Neural progenitor cell (in vitro differentiated cells): ENCODE measurements around the gene MYPOP. TPM values are rescaled to one million over a fixed set of nuclear protein-coding genes. Genes with fewer than 3 reads are reported as not detected.
A peak's percentile ranks its signal among the peaks of the same experiment; 100 is the strongest.

Experiments used
- DNase-seq: peaks from one replicate; pipeline ENCODE4 v3.0.0-alpha.2; 2016; ENCODE audit warnings: low spot score
- H2AFZ ChIP-seq: fragments of 200-600 bp; sonication (generic); replicated peaks from 2 replicates; pipeline ENCODE4 v1.6.1; 2016; ENCODE audit warnings: antibody characterized with exemption
- H3F3A ChIP-seq: fragments of 200-600 bp; sonication (generic); 2 replicates; pipeline ENCODE4 v1.6.1; 2016; ENCODE audit warnings: antibody characterized with exemption, low read depth
- H3K27ac ChIP-seq: fragments of 200-600 bp; sonication (generic); 2 replicates; pipeline ENCODE4 v1.5.1; 2016; ENCODE audit warnings: mild to moderate bottlenecking
- H3K27me3 ChIP-seq: fragments of 200-600 bp; sonication (generic); 2 replicates; pipeline ENCODE4 v1.6.1; 2016; ENCODE audit warnings: mild to moderate bottlenecking, moderate library complexity
- H3K36me3 ChIP-seq: fragments of 200-600 bp; sonication (generic); 2 replicates; pipeline ENCODE4 v1.5.1; 2016
- H3K4me1 ChIP-seq: fragments of 200-600 bp; sonication (generic); 2 replicates; pipeline ENCODE4 v1.6.1; 2016; ENCODE audit warnings: mixed run types
- H3K4me2 ChIP-seq: fragments of 200-600 bp; sonication (generic); 2 replicates; pipeline ENCODE4 v1.6.1; 2016
- H3K4me3 ChIP-seq: fragments of 200-600 bp; sonication (generic); 2 replicates; pipeline ENCODE4 v1.5.1; 2016
- H3K79me2 ChIP-seq: fragments of 200-600 bp; sonication (generic); 2 replicates; pipeline ENCODE4 v1.6.1; 2016; ENCODE audit warnings: low read depth
- H3K9ac ChIP-seq: fragments of 200-600 bp; sonication (generic); 2 replicates; pipeline ENCODE4 v1.6.1; 2016
- H3K9me3 ChIP-seq: fragments of 200-600 bp; sonication (generic); 2 replicates; pipeline ENCODE4 v1.5.1; 2016; ENCODE audit warnings: low read depth
- H4K20me1 ChIP-seq: fragments of 200-600 bp; sonication (generic); 2 replicates; pipeline ENCODE4 v1.6.1; 2016; ENCODE audit warnings: low read depth
- H3K27ac Mint-ChIP-seq: 3 replicates; pipeline ENCODE4 v1.8.0; 2021; ENCODE audit warnings: mixed read lengths
- H3K27me3 Mint-ChIP-seq: 2 replicates; pipeline ENCODE4 v1.8.0; 2022; ENCODE audit warnings: low read depth, mild to moderate bottlenecking, inconsistent platforms, moderate library complexity, mixed read lengths; ENCODE audit not compliant: insufficient read depth
- H3K36me3 Mint-ChIP-seq: 3 replicates; pipeline ENCODE4 v1.8.0; 2021; ENCODE audit warnings: mixed read lengths
- H3K4me1 Mint-ChIP-seq: 3 replicates; pipeline ENCODE4 v1.8.0; 2021; ENCODE audit warnings: mixed read lengths
- H3K4me3 Mint-ChIP-seq: 3 replicates; pipeline ENCODE4 v1.8.0; 2021; ENCODE audit warnings: mild to moderate bottlenecking, moderate library complexity, mixed read lengths
- H3K9me3 Mint-ChIP-seq: 3 replicates; pipeline ENCODE4 v1.8.0; 2020; ENCODE audit warnings: mixed read lengths
- CTCF ChIP-seq: fragments of 200-600 bp; sonication (generic); IDR thresholded peaks from 2 replicates; pipeline ENCODE4 v1.5.1; 2017; ENCODE audit warnings: antibody characterized with exemption, mild to moderate bottlenecking
- EZH2 ChIP-seq: fragments of 200-600 bp; sonication (generic); IDR thresholded peaks from 2 replicates; pipeline ENCODE4 v1.6.1; 2017; ENCODE audit warnings: antibody characterized with exemption, mild to moderate bottlenecking, moderate library complexity
- EZH2phosphoT487 ChIP-seq: fragments of 200-600 bp; sonication (generic); IDR thresholded peaks from 2 replicates; pipeline ENCODE4 v1.6.1; 2017; ENCODE audit warnings: antibody characterized with exemption
- total RNA-seq: library from RNA; depleted of rRNA; stranded (reverse); fragments of >200 nt; gene quantifications from 2 replicates; pipeline ENCODE4 v1.2.3, GENCODE V29; 2015; ENCODE audit warnings: low replicate concordance

MYPOP gene
- total RNA-seq, 1 donor from 2014 or later, result 0.07 TPM

DNA sequence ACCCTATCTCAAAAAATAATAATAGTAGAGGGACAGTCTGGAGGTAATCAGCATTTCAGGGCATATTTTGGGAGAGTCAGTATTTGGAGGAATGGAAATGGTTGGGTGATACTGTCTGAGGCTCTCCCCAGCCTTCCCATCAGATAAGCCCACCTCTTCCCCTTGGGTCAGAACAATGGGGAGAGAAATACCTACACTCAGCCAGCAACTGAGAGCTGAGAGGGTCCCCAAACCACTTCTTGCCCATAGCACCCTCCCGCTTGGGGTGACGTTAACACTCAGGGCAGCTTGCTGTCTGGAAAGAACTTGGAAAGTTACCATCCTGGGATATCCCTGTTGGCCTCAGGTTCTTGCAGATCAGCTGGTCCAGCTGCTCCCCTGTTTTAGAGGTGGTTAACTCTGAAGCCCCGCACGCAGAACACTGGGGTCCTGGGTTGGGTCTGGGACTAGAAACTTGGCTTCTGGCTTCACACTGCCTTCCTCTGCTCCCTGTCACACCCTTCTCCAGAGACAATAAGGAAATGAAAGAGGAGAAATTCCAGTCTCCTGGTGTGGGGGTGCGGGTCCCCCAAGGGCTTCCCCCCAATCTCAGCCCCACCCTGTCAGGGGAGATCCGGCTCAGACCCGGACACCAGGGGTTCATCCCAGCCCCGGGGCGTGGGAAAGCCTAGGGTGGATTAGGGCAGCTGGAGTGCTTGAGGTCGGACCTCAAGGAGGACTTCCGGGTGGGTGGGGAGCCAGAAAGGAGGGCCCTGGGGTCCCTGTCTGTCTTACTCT, 35.8 kb downstream of the MYPOP start:
- H3K9me3 Mint-ChIP-seq, result peaks cover 2% of the 10 kb centered on the region
- TF ChIP-seq CTCF, result no peak
- no peak for TF ChIP-seq EZH2phosphoT487
- no peak for TF ChIP-seq EZH2
- Histone ChIP-seq H3K4me2 (no peak overlapping the region), H3K4me3 (no peak overlapping the region), H3K9ac (no peak overlapping the region), H3K27me3 (peaks cover 8% of the 10 kb centered on the region), H3K79me2 (peaks cover 30% of the 10 kb centered on the region), H3K4me1 (peaks cover 3% of the 10 kb centered on the region), H2AFZ (no peak overlapping the region), H3K36me3 (no peaks in the 10 kb centered on the region), H3K27ac (no peak overlapping the region), H4K20me1 (no peaks in the 10 kb centered on the region), H3F3A (peaks cover 21% of the 10 kb centered on the region), H3K9me3 (no peaks in the 10 kb centered on the region)
- no peak overlapping the region for H3K4me3 Mint-ChIP-seq
- H3K27ac Mint-ChIP-seq, result no peak overlapping the region
- DNase-seq, result no peak
- peaks cover 13% of the 10 kb centered on the region for H3K4me1 Mint-ChIP-seq
- H3K36me3 Mint-ChIP-seq, result no peaks in the 10 kb centered on the region
- peaks cover 44% of the 10 kb centered on the region for H3K27me3 Mint-ChIP-seq

- no peaks in the 10 kb centered on the region for H4K20me1 ChIP-seq
- no peak for DNase-seq
- Mint-ChIP-seq H3K4me1 (peaks cover 13% of the 10 kb centered on the region), H3K27me3 (peaks cover 42% of the 10 kb centered on the region), H3K9me3 (peaks cover 2% of the 10 kb centered on the region), H3K4me3 (no peak overlapping the region), H3K36me3 (peaks cover 2% of the 10 kb centered on the region), H3K27ac (no peak overlapping the region)
- no peak for TF ChIP-seq EZH2
- TF ChIP-seq CTCF, result no peak
- TF ChIP-seq EZH2phosphoT487, result no peak
- H3K9ac ChIP-seq, result no peak overlapping the region
- H3K4me3 ChIP-seq, result peak overlapping the region; percentile 82
- peaks cover 4% of the 10 kb centered on the region for H3K4me1 ChIP-seq
- H3K4me2 ChIP-seq, result peak overlapping the region; percentile 79
- no peak overlapping the region for H2AFZ ChIP-seq
- peaks cover 42% of the 10 kb centered on the region for H3K79me2 ChIP-seq
- H3F3A ChIP-seq, result peaks cover 29% of the 10 kb centered on the region
- no peaks in the 10 kb centered on the region for H3K9me3 ChIP-seq
- H3K27me3 ChIP-seq, result peaks cover 8% of the 10 kb centered on the region
- no peaks in the 10 kb centered on the region for H3K36me3 ChIP-seq
- no peak overlapping the region for H3K27ac ChIP-seq
Measured at GRCh38 chr19:45865269-45865948, 37.0 kb downstream of the MYPOP start.

DNA sequence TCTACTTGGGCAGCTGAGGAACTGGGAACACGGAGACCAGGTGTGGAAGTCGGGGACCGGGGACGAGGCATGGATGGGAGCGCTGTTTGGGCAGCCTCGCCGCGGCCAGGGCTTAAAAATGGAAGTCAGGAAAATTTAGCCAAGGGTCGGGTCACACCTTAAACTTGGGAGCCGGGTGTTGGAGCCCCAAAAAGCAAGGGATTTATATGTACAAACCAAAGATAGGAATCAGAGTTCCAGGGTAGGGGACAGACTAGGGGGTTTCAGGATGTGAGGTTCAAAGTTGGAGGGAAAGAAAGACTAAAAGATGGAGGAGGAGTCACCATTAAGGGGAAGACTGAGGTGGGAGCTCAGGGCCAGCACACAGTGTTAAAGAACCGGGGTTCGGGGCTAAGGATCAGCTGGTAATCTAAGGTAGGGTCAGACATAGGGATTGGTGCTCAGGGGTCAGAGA, 37.8 kb downstream of the MYPOP start:
- H3K36me3 Mint-ChIP-seq, result peaks cover 2% of the 10 kb centered on the region

More for the DNA sequence above, 37.8 kb downstream of the MYPOP start:
- H3K4me3 ChIP-seq, result peak overlapping the region; percentile 82
- Mint-ChIP-seq H3K4me3 (peak overlapping the region; percentile 76), H3K9me3 (peaks cover 2% of the 10 kb centered on the region), H3K27me3 (peaks cover 42% of the 10 kb centered on the region), H3K4me1 (peaks cover 13% of the 10 kb centered on the region), H3K27ac (no peak overlapping the region)
- no peaks in the 10 kb centered on the region for H3K36me3 ChIP-seq
- peaks cover 29% of the 10 kb centered on the region for H3F3A ChIP-seq
- no peak overlapping the region for H3K27ac ChIP-seq
- H4K20me1 ChIP-seq, result peaks cover under 1% of the 10 kb centered on the region
- H3K79me2 ChIP-seq, result peaks cover 50% of the 10 kb centered on the region
- H3K27me3 ChIP-seq, result peaks cover 8% of the 10 kb centered on the region
- no peak for DNase-seq
- peak overlapping the region; percentile 29 for H3K9ac ChIP-seq
- TF ChIP-seq CTCF, result no peak
- TF ChIP-seq EZH2phosphoT487, result no peak
- TF ChIP-seq EZH2, result no peak
- peaks cover 4% of the 10 kb centered on the region for H3K4me1 ChIP-seq
- H2AFZ ChIP-seq, result peak overlapping the region; percentile 98
- H3K4me2 ChIP-seq, result peak overlapping the region; percentile 79
- H3K9me3 ChIP-seq, result no peaks in the 10 kb centered on the region
